HEK293T (cell line): ENCODE measurements around the gene PRKCE.

Experiments
- CTCF ChIA-PET: fragments of 350-600 bp; formaldehyde crosslinking; extraction: SDS; loops from one replicate; lab custom pipeline; 2021; ENCODE audit warnings: antibody characterized with exemption, inconsistent platforms; lab: Yijun Ruan, JAX
- POLR2A ChIA-PET: fragments of 350-600 bp; formaldehyde crosslinking; extraction: SDS; loops from one replicate; lab custom pipeline; 2020; ENCODE audit warnings: antibody characterized with exemption, inconsistent platforms; lab: Yijun Ruan, JAX
- DNase-seq: peaks from one replicate; pipeline ENCODE4 v3.0.0; 2012; ENCODE audit warnings: mixed read lengths; ENCODE audit errors: extremely low spot score
- ARNT ChIP-seq: fragments of 450-650 bp; IDR thresholded peaks from 2 replicates; pipeline ENCODE4 v1.6.1; 2017; ENCODE audit warnings: mild to moderate bottlenecking
- BHLHE40 ChIP-seq: fragments of 450-650 bp; IDR thresholded peaks from 2 replicates; pipeline ENCODE4 v1.6.1; 2016; ENCODE audit warnings: mild to moderate bottlenecking, moderate library complexity, borderline replicate concordance
- CTBP1 ChIP-seq: fragments of 450-650 bp; IDR thresholded peaks from 2 replicates; pipeline ENCODE4 v1.6.1; 2016; ENCODE audit warnings: borderline replicate concordance
- ELF4 ChIP-seq: fragments of 450-650 bp; IDR thresholded peaks from 2 replicates; pipeline ENCODE4 v1.6.1; 2017; ENCODE audit warnings: antibody characterized with exemption
- FOXA1 ChIP-seq: fragments of 450-650 bp; IDR thresholded peaks from 2 replicates; pipeline ENCODE4 v1.6.1; 2016; ENCODE audit warnings: mild to moderate bottlenecking
- FOXK2 ChIP-seq: fragments of 450-650 bp; IDR thresholded peaks from 2 replicates; pipeline ENCODE4 v1.6.1; 2016; ENCODE audit warnings: mild to moderate bottlenecking
- FOXM1 ChIP-seq: fragments of 450-650 bp; IDR thresholded peaks from 2 replicates; pipeline ENCODE4 v1.6.1; 2017; ENCODE audit warnings: mild to moderate bottlenecking, borderline replicate concordance
- HDGF ChIP-seq: fragments of 450-650 bp; IDR thresholded peaks from 2 replicates; pipeline ENCODE4 v1.6.1; 2017; ENCODE audit warnings: antibody characterized with exemption, borderline replicate concordance
- L3MBTL2 ChIP-seq: fragments of 450-650 bp; conservative IDR thresholded peaks from 2 replicates; pipeline ENCODE4 v1.6.1; 2016; ENCODE audit warnings: mild to moderate bottlenecking
- LEF1 ChIP-seq: fragments of 450-650 bp; IDR thresholded peaks from 2 replicates; pipeline ENCODE4 v1.6.1; 2017; ENCODE audit warnings: mild to moderate bottlenecking, borderline replicate concordance
- NFRKB ChIP-seq: fragments of 450-650 bp; IDR thresholded peaks from 2 replicates; pipeline ENCODE4 v1.6.1; 2016; ENCODE audit warnings: mild to moderate bottlenecking, moderate library complexity
- PKNOX1 ChIP-seq: fragments of 450-650 bp; IDR thresholded peaks from 2 replicates; pipeline ENCODE4 v1.6.1; 2016
- SP1 ChIP-seq: fragments of 450-650 bp; IDR thresholded peaks from 2 replicates; pipeline ENCODE4 v1.6.1; 2017
- SUZ12 ChIP-seq: fragments of 450-650 bp; IDR thresholded peaks from 2 replicates; pipeline ENCODE4 v1.6.1; 2016; ENCODE audit warnings: mild to moderate bottlenecking
- TARDBP ChIP-seq: fragments of 450-650 bp; IDR thresholded peaks from 2 replicates; pipeline ENCODE4 v1.6.1; 2016

PRKCE gene

GRCh38 chr2:45925636-45926366 lies 274.3 kb downstream of the PRKCE start:
- no peak for DNase-seq
- POLR2A ChIA-PET, result no interaction called here
- no peak for TF ChIP-seq PKNOX1
- TF ChIP-seq L3MBTL2, result no peak
- no peak for TF ChIP-seq ARNT
- TF ChIP-seq NFRKB, result no peak
- no peak for TF ChIP-seq FOXA1
- no peak for TF ChIP-seq FOXM1
- no peak for TF ChIP-seq SUZ12
- no peak for TF ChIP-seq HDGF
- no peak for TF ChIP-seq TARDBP
- CTCF ChIA-PET, result no interaction called here

GRCh38 chr2:45928946-45929345 lies 277.5 kb downstream of the PRKCE start:
- no peak for DNase-seq
- ChIA-PET CTCF (interaction anchor here (1.2 kb wide), 1 partner anchor 24 kb away, joined by 4 read pairs; no protein-coding TSS in a partner anchor), POLR2A (no interaction called here)
- TF ChIP-seq BHLHE40 (no peak), LEF1 (no peak), ARNT (no peak), SP1 (no peak), NFRKB (no peak), SUZ12 (no peak), CTBP1 (no peak)

- no peak for TF ChIP-seq SP1
- no peak for TF ChIP-seq L3MBTL2
- DNase-seq, result no peak
- CTCF ChIA-PET, result interaction anchor here (0.9 to 1.1 kb wide), 2 partner anchors 8 to 13 kb away, joined by 3 read pairs; no protein-coding TSS in a partner anchor
- POLR2A ChIA-PET, result no interaction called here
Measured at GRCh38 chr2:45929674-45930395, 278.4 kb downstream of the PRKCE start.

GRCh38 chr2:45930396-45930792 lies 278.9 kb downstream of the PRKCE start:
- TF ChIP-seq ARNT (no peak), TARDBP (no peak), SUZ12 (no peak), HDGF (no peak), FOXM1 (no peak), BHLHE40 (no peak), PKNOX1 (peak; percentile 81)
- no peak for DNase-seq
- ChIA-PET POLR2A (no interaction called here), CTCF (interaction anchor here (0.9 to 1.1 kb wide), 2 partner anchors 8 to 13 kb away, joined by 3 read pairs; no protein-coding TSS in a partner anchor)

GRCh38 chr2:45932278-45932975 lies 281.0 kb downstream of the PRKCE start:
- POLR2A ChIA-PET, result no interaction called here
- CTCF ChIA-PET, result no interaction called here
- TF ChIP-seq ELF4, result no peak
- DNase-seq, result no peak

- no peak for TF ChIP-seq PKNOX1
- TF ChIP-seq FOXA1, result no peak
- no peak for TF ChIP-seq HDGF
- TF ChIP-seq SUZ12, result no peak
- no peak for TF ChIP-seq TARDBP
- no peak for TF ChIP-seq FOXK2
- no peak for TF ChIP-seq CTBP1
- ChIA-PET CTCF (interaction anchor here (0.6 kb wide), 2 partner anchors 142 to 997 kb away, joined by 3 read pairs; no protein-coding TSS in a partner anchor), POLR2A (no interaction called here)
- peak; percentile 77 for DNase-seq
Measured at GRCh38 chr2:45935791-45936622, 284.5 kb downstream of the PRKCE start.
